Stimulated activated CD4-positive, alpha-beta T cell treated with anti-CD3 and anti-CD28 coated beads, Interleukin-15, amount 100 ng/mL, for 24 hours (primary cell): ENCODE data around the gene TUBB.
A peak's percentile ranks its signal among the peaks of the same experiment; 100 is the strongest.
"Not testable (repeated sequence)": the region's sequence is repeated elsewhere in the genome, so short reads cannot be mapped to it uniquely, and the experiment has no call there.

Source experiments
- DNase-seq: peaks from one replicate; pipeline ENCODE4 v3.0.0-alpha.2; 2020

TUBB gene

GRCh38 chr6:30763618-30764489 lies 43.7 kb downstream of the TUBB start:
- no peak for DNase-seq

GRCh38 chr6:30764490-30765043 lies 44.4 kb downstream of the TUBB start:
- not testable (repeated sequence) for DNase-seq

- not testable (repeated sequence) for DNase-seq
Measured at GRCh38 chr6:30765495-30765894, 45.3 kb downstream of the TUBB start.

GRCh38 chr6:30766461-30767157 lies 46.5 kb downstream of the TUBB start:
- no peak for DNase-seq

- peak; percentile 39 for DNase-seq
Measured at GRCh38 chr6:30767158-30767943, 47.2 kb downstream of the TUBB start.

GRCh38 chr6:30767944-30768301 lies 47.8 kb downstream of the TUBB start:
- DNase-seq: no peak

GRCh38 chr6:30768634-30769087 lies 48.5 kb downstream of the TUBB start:
- no peak for DNase-seq

GRCh38 chr6:30769088-30769852 lies 49.1 kb downstream of the TUBB start:
- DNase-seq: peak; percentile 93

- no peak for DNase-seq
Measured at GRCh38 chr6:30769853-30770524, 49.8 kb downstream of the TUBB start.

- no peak for DNase-seq
Measured at GRCh38 chr6:30770592-30770991, 50.4 kb downstream of the TUBB start.

GRCh38 chr6:30774701-30775100 lies 54.5 kb downstream of the TUBB start:
- no peak for DNase-seq
